ENCODE data around the gene COA7. TPM values are rescaled to one million over a fixed set of nuclear protein-coding genes. Genes with fewer than 3 reads are reported as not detected.

COA7 gene
- total RNA-seq (2021) (43.7 to 49.6 TPM (median 47.0 TPM) in 3 replicates), Bru-seq, nascent RNA (percentile 90 among the genes with signal in this experiment)
- long read RNA-seq, experiment 1, full-length matches to known transcripts, result 108 of 121 reads
- long read RNA-seq, experiment 1, partial matches to known transcripts, result 0 of 121 reads
- long read RNA-seq, experiment 1, other reads (novel, unspliced or antisense), result 13 of 121 reads
- long read RNA-seq, experiment 2, full-length matches to known transcripts, result 26 of 58 reads
- long read RNA-seq, experiment 2, partial matches to known transcripts, result 2 of 58 reads
- long read RNA-seq, experiment 2, other reads (novel, unspliced or antisense), result 30 of 58 reads
- long read RNA-seq, experiment 3, full-length matches to known transcripts, result 153 of 162 reads
- long read RNA-seq, experiment 3, partial matches to known transcripts, result 3 of 162 reads
- long read RNA-seq, experiment 3, other reads (novel, unspliced or antisense), result 6 of 162 reads

GRCh38 chr1:52697795-52698674 is at the start of gene COA7:
Gene COA7 (minus strand): TSS chr1:52698347. CDS start chr1:52698326, 21 bp downstream.
- peaks cover 28% of the 10 kb centered on the region for H3K4me1 Mint-ChIP-seq
- ChIA-PET POLR2A (no interaction called here), CTCF (interaction anchor here (1.5 kb wide), 1 partner anchor 12 kb away, joined by 3 read pairs; no protein-coding TSS in a partner anchor)
- H3K27me3 Mint-ChIP-seq (ENCODE audit: low read depth), result peaks cover 4% of the 10 kb centered on the region
- peak within 1 kb of the TSS; percentile 86 for H3K4me3 Mint-ChIP-seq
- H3K27ac Mint-ChIP-seq, result peak within 1 kb of the TSS; percentile 89
- H3K9me3 Mint-ChIP-seq, result no peaks in the 10 kb centered on the region
- DNase-seq (ENCODE audit: low spot score) (peak; percentile 67), ATAC-seq (peak; percentile 52)
- peaks cover 8% of the 10 kb centered on the region for H3K36me3 Mint-ChIP-seq
- TF ChIP-seq SP1 (CRISPR knock-in tag; conservative IDR thresholded peaks at IDR 0.05) (peak; percentile 80), ZNF671 (CRISPR knock-in tag; IDR thresholded peaks at IDR 0.05) (no peak), ERG (CRISPR knock-in tag; IDR thresholded peaks at IDR 0.05) (no peak), CDX4 (CRISPR knock-in tag; IDR thresholded peaks at IDR 0.05; ENCODE audit: borderline replicate concordance) (no peak), ZNF121 (CRISPR knock-in tag; IDR thresholded peaks at IDR 0.05) (peak; percentile 35; the same call in 1 of the 2 replicates), GTF2I (CRISPR knock-in tag; conservative IDR thresholded peaks at IDR 0.05) (no peak), RELA (CRISPR knock-in tag; IDR thresholded peaks at IDR 0.05; ENCODE audit: borderline replicate concordance) (peak; percentile 70; the same call in 1 of the 2 replicates), SOX15 (CRISPR knock-in tag; IDR thresholded peaks at IDR 0.05) (no peak), TEAD1 (CRISPR knock-in tag; IDR thresholded peaks at IDR 0.05) (peak; percentile 88), CREB1 (CRISPR knock-in tag; IDR thresholded peaks at IDR 0.05) (peak; percentile 70; the same call in 1 of the 2 replicates), EMX1 (CRISPR knock-in tag; IDR thresholded peaks at IDR 0.05) (no peak), ATF2 (CRISPR knock-in tag; IDR thresholded peaks at IDR 0.05; ENCODE audit: borderline replicate concordance, low read depth) (peak; percentile 82; the same call in 1 of the 2 replicates), ZNF138 (CRISPR knock-in tag; conservative IDR thresholded peaks at IDR 0.05) (0 out of 2 replicates have a peak, but pooled peaks have one; percentile 87), GABPB1 (CRISPR knock-in tag; IDR thresholded peaks at IDR 0.05) (peak; percentile 65; the same call in 1 of the 2 replicates), FOXJ3 (CRISPR knock-in tag; IDR thresholded peaks at IDR 0.05; ENCODE audit: borderline replicate concordance) (no peak), IRF1 (CRISPR knock-in tag; IDR thresholded peaks at IDR 0.05) (peak; percentile 87), ZNF219 (CRISPR knock-in tag; IDR thresholded peaks at IDR 0.05; ENCODE audit: borderline replicate concordance) (0 out of 2 replicates have a peak, but pooled peaks have one; percentile 24), ZNF263 (CRISPR knock-in tag; IDR thresholded peaks at IDR 0.05; ENCODE audit: low read depth) (no peak), STAT6 (CRISPR knock-in tag; conservative IDR thresholded peaks at IDR 0.05; ENCODE audit: low read depth) (no peak), PRRX2 (CRISPR knock-in tag; IDR thresholded peaks at IDR 0.05) (no peak), PREB (CRISPR knock-in tag; IDR thresholded peaks at IDR 0.05; ENCODE audit: borderline replicate concordance) (peak; percentile 85; the same call in 1 of the 2 replicates), CBFB (CRISPR knock-in tag; IDR thresholded peaks at IDR 0.05; ENCODE audit: low read depth) (0 out of 2 replicates have a peak, but pooled peaks have one; percentile 59), SMAD3 (CRISPR knock-in tag; IDR thresholded peaks at IDR 0.05; ENCODE audit: borderline replicate concordance) (peak; percentile 94), IRF2 (CRISPR knock-in tag; IDR thresholded peaks at IDR 0.05; ENCODE audit: borderline replicate concordance, low read depth) (0 out of 2 replicates have a peak, but pooled peaks have one; percentile 72)
